Naive B cell (primary cell): ENCODE data around the gene ASPG. TPM values are rescaled to one million over a fixed set of nuclear protein-coding genes. Genes with fewer than 3 reads are reported as not detected.
"Not testable (repeated sequence)": the region's sequence is repeated elsewhere in the genome, so short reads cannot be mapped to it uniquely, and the experiment has no call there.

Experiments
- ATAC-seq, 2 donors: fragments of 150-1000 bp; cut with Tn5 transposase; 2 replicates each; pipeline ENCODE4 v1.10.0; 2021; ENCODE audit warnings: low read depth in 2 of 2, mild to moderate bottlenecking in 2 of 2, moderate library complexity in 2 of 2
- DNase-seq: peaks from one replicate; pipeline ENCODE4 v3.0.0; 2022
- H3K27ac Mint-ChIP-seq, 6 donors: one replicate each; pipeline ENCODE4 v1.8.0; 2020 to 2022; ENCODE audit warnings: mild to moderate bottlenecking in 6 of 6, mixed read lengths in 6 of 6, moderate library complexity in 5 of 6, inconsistent platforms in 2 of 6
- H3K27me3 Mint-ChIP-seq, 3 donors: one replicate each; pipeline ENCODE4 v1.8.0; 2021 to 2022; ENCODE audit warnings: mixed read lengths in 3 of 3, mild to moderate bottlenecking in 1 of 3
- H3K36me3 Mint-ChIP-seq, 2 donors: one replicate each; pipeline ENCODE4 v1.8.0; 2020 to 2022; ENCODE audit warnings: mixed read lengths in 2 of 2, inconsistent platforms in 1 of 2, mild to moderate bottlenecking in 1 of 2
- H3K4me1 Mint-ChIP-seq, 3 donors: one replicate each; pipeline ENCODE4 v1.8.0; 2020 to 2022; ENCODE audit warnings: mixed read lengths in 3 of 3, inconsistent platforms in 1 of 3, mild to moderate bottlenecking in 1 of 3, moderate library complexity in 1 of 3
- H3K4me3 Mint-ChIP-seq, 8 donors: one replicate each; pipeline ENCODE4 v1.8.0; 2020 to 2022; ENCODE audit warnings: mild to moderate bottlenecking in 8 of 8, mixed read lengths in 8 of 8, moderate library complexity in 8 of 8, inconsistent platforms in 2 of 8
- H3K9me3 Mint-ChIP-seq, 7 donors: one replicate each; pipeline ENCODE4 v1.8.0; 2020 to 2022; ENCODE audit warnings: mixed read lengths in 7 of 7, mild to moderate bottlenecking in 5 of 7, inconsistent platforms in 2 of 7, moderate library complexity in 1 of 7
- polyA plus RNA-seq, 6 donors: library from polyadenylated mRNA; unstranded; fragments of 300-500 nt; fragmentation: Illumina TruSeq; gene quantifications; one replicate each; pipeline ENCODE4 v1.2.3, GENCODE V29; 2021; ENCODE audit warnings: low read depth in 6 of 6

ASPG gene
- polyA plus RNA-seq, 6 donors from 2014 or later, result not detected

- Mint-ChIP-seq H3K27me3 (peaks cover 0 to 10% (median 0%) of the 10 kb centered on the region in 3 donors), H3K4me1 (peaks cover 0 to 3% (median 0%) of the 10 kb centered on the region in 3 donors), H3K9me3 (no peaks in the 10 kb centered on the region), H3K4me3 (no peak overlapping the region), H3K27ac (no peak overlapping the region), H3K36me3 (no peaks in the 10 kb centered on the region)
- DNase-seq, result no peak
- ATAC-seq, result no peak
Measured at GRCh38 chr14:104152246-104152575, 66.7 kb downstream of the ASPG start.

DNA sequence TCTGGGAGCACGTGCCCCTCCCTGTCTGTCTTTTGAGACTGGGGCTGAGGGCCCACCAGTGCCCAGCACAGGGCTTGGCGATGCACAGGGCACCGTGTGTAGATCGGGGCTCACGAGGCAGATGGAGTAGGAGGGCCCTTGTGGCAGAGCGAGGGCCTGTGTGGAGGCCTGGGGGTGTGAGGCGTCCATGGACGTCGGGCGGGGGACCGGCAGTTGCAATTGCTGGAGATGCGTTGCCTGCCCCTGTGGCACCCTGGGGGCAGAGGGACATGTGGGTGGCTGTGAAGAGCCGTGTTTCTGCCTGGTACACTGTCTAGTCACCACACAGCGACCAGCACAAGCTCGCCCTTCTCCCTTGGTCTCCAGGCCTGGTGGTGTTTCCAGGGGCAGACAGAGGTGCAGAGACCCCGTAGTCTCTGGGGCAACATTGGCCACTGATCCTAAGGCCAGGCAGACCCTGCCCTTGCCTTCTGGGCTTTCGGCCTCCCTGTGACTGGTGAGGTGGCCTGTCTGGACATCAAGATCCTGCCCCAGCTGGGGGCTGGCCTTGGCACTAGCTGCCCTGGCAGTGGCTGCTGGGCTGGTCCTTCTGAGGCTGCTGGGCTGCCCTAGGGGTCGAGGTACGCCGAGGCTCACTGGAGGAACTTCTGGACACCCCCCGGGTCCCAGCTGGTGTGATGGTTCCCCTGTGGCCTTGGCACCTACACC is 67.3 kb downstream of the ASPG start:
- H3K9me3 Mint-ChIP-seq, result no peaks in the 10 kb centered on the region
- DNase-seq, result no peak
- H3K4me1 Mint-ChIP-seq, result peaks cover 0 to 3% (median 0%) of the 10 kb centered on the region in 3 donors
- no peaks in the 10 kb centered on the region for H3K36me3 Mint-ChIP-seq
- H3K27me3 Mint-ChIP-seq, result peaks cover 0 to 10% (median 0%) of the 10 kb centered on the region in 3 donors
- peak overlapping the region in 1 of 6 donors; percentile 4 for H3K27ac Mint-ChIP-seq
- no peak for ATAC-seq
- no peak overlapping the region for H3K4me3 Mint-ChIP-seq

DNA sequence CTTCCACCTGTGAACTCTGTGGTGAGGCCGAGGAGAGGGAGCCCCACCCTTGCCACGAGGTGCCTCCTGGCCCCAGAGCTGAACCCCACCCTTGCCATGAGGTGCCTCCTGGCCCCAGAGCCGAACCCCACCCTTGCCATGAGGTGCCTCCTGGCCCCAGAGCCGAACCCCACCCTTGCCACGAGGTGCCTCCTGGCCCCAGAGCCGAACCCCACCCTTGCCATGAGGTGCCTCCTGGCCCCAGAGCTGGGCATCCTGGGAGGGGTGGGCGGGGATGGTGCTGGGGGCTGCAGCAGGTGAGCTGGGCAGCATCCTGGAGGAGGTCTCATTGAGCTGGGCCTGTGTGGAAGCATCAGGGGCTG is 67.9 kb downstream of the ASPG start:
- not testable (repeated sequence) for H3K4me1 Mint-ChIP-seq, H3K4me3 Mint-ChIP-seq, H3K27ac Mint-ChIP-seq, H3K36me3 Mint-ChIP-seq, H3K27me3 Mint-ChIP-seq, H3K9me3 Mint-ChIP-seq, DNase-seq, ATAC-seq

GRCh38 chr14:104154246-104154645 is 68.7 kb downstream of the ASPG start:
- H3K27ac Mint-ChIP-seq, result no peak overlapping the region
- H3K9me3 Mint-ChIP-seq, result no peaks in the 10 kb centered on the region
- H3K4me3 Mint-ChIP-seq, result no peak overlapping the region
- peaks cover 0 to 5% (median 0%) of the 10 kb centered on the region in 3 donors for H3K27me3 Mint-ChIP-seq
- ATAC-seq (no peak), DNase-seq (no peak)
- peaks cover 0 to 3% (median 0%) of the 10 kb centered on the region in 3 donors for H3K4me1 Mint-ChIP-seq
- no peaks in the 10 kb centered on the region for H3K36me3 Mint-ChIP-seq

DNA sequence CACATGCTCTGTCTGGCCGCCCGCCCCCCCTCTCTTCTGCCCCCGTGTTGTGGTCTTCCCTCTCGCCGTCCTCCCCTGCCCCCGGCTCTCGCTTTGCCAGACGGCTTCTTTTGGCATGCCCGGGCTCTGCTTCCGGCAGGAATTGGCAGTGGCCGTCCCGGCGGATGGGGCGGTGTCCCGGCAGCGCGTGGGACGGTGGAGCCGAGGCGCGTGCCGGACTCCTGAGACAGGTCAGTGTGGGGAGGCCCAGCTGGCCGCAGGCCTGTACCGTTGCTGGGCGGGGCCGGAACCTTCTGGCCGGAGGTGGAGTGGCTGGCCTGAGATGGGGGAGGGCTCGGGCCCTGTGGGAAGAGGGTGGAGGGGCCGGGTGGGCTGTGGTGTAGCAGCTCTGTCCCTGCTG is 70.0 kb downstream of the ASPG start:
- H3K36me3 Mint-ChIP-seq, result no peaks in the 10 kb centered on the region
- DNase-seq (no peak), ATAC-seq (no peak)
- H3K27ac Mint-ChIP-seq, result no peak overlapping the region
- no peak overlapping the region for H3K4me3 Mint-ChIP-seq
- H3K4me1 Mint-ChIP-seq, result no peaks in the 10 kb centered on the region
- H3K9me3 Mint-ChIP-seq, result no peaks in the 10 kb centered on the region
- peaks cover 0 to under 1% (median 0%) of the 10 kb centered on the region in 3 donors for H3K27me3 Mint-ChIP-seq

GRCh38 chr14:104156142-104156541 is 70.6 kb downstream of the ASPG start:
- Mint-ChIP-seq H3K27ac (no peak overlapping the region), H3K4me1 (no peaks in the 10 kb centered on the region), H3K9me3 (no peaks in the 10 kb centered on the region), H3K27me3 (no peaks in the 10 kb centered on the region), H3K36me3 (no peaks in the 10 kb centered on the region), H3K4me3 (no peak overlapping the region)
- no peak for ATAC-seq
- DNase-seq, result no peak

DNA sequence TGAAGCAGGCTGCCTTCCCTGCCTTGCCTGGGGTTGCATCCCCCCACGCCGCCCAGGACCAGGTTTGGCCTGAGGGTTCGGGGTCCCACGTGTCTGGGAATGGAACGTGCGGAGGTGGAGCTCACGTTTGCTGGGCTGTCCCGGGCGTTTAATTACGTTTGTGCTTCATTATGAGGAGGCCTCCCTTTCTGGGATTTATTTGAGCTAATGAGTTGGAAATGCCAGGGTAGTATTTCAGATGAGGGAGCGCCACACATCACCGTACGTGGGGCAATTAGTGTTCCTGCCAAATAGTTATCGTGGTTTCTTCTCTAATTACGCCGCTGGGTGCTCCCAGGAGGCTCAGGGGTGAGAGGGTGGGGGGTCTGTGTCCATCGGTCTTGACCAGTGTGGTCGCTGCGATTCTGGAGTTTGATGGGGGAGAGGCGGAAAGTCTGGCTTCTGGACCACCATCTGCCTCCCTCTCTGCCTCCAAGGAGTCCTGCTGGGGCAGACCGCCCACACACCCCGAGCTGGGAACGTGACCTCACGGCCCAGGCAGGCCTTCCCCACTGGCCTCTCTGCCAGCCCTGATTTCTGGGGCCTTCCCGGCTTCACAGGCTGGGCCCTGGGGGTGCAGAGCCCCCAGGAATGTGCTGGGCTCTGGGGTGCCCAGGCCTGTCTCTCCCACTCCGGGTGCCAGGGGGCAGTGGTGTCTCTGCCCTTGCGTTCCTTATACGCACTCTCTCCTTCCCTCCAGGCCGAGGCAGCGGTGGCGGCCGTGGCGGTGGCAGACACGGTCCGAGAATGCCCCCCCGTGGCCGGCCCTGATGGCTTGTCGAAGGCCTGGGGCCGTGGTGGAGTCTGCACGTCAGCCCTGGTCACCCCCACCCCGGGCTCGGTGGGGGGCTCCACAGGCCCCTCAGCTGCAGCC is 71.8 kb downstream of the ASPG start:
- DNase-seq, result no peak
- no peak overlapping the region for H3K27ac Mint-ChIP-seq
- H3K4me1 Mint-ChIP-seq, result no peaks in the 10 kb centered on the region
- ATAC-seq, result no peak
- no peaks in the 10 kb centered on the region for H3K36me3 Mint-ChIP-seq
- H3K27me3 Mint-ChIP-seq, result no peaks in the 10 kb centered on the region
- H3K4me3 Mint-ChIP-seq, result no peak overlapping the region
- H3K9me3 Mint-ChIP-seq, result no peaks in the 10 kb centered on the region

DNA sequence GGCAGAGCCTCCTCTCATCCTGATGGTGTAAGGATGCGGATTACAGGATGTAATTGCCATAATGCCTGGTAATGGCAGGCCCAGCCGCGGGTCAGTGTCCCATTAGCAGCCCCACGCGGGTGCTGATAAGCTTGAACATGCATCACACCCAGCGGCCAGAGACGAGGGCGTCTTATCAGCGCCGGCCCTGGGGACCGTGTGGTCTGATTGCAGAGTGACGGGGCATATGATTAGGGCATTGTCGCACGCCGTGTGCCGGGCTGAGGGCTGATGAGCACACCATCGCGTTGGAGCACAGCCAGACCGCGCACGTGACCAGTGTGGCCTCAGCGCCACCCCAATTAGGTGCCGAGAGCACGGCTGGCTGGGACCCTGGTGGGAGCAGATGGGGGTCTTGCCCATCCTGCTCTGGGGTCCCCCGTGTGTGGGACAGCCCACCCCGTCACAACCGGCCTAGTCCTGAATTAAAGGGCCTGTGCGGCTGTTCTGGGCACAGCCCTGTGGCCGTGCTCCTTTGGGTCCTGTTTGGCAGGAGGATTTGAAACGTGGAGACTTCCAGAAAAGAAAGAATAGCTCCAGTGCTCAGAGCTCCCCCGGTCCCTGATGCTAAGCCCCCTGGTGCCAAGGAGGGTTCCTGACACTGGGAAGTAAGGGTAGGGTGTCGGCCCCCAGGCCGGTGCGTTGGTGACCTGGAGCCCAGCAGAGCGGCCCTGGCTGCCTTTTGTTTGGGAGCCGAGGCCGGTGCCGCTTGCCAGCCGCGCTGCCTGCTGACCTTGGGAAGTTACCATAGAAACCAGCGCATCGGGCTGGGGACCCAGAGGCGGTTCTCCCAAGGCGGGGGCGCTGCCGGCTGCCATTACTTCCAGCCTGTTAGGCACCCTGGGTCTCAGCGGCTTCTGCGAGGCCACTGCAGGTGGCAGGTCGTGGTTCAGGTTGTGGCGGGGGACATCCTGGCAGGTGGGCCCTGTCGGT is 73.6 kb downstream of the ASPG start:
- Mint-ChIP-seq H3K36me3 (no peaks in the 10 kb centered on the region), H3K27ac (peak overlapping the region in 1 of 6 donors; percentile 29), H3K4me3 (no peak overlapping the region), H3K9me3 (no peaks in the 10 kb centered on the region), H3K4me1 (no peaks in the 10 kb centered on the region), H3K27me3 (no peaks in the 10 kb centered on the region)
- no peak for DNase-seq
- no peak for ATAC-seq

DNA sequence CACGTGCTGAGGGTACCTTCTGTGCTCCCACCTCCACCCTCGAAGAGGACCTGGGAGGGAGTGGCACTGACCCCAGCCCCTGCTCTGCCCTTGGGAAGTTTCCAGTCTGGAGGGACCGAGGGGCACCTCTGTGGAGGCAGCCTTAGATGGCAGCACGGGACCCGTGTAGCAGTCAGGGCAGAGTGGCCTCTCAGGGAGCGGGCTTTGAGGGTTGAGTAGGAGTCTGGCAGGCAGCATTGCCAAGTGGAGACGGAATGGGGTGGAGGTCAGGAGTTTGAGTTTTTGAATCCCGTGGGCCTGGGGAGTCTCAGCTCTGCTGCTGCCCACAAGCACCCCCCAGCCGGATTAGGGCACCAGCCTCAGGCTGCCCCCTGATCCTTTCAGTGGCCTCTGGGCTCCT is 74.5 kb downstream of the ASPG start:
- H3K4me3 Mint-ChIP-seq, result no peak overlapping the region
- H3K4me1 Mint-ChIP-seq, result no peaks in the 10 kb centered on the region
- no peaks in the 10 kb centered on the region for H3K27me3 Mint-ChIP-seq
- H3K27ac Mint-ChIP-seq, result no peak overlapping the region
- H3K9me3 Mint-ChIP-seq, result no peaks in the 10 kb centered on the region
- no peaks in the 10 kb centered on the region for H3K36me3 Mint-ChIP-seq
- no peak for DNase-seq
- ATAC-seq, result no peak

DNA sequence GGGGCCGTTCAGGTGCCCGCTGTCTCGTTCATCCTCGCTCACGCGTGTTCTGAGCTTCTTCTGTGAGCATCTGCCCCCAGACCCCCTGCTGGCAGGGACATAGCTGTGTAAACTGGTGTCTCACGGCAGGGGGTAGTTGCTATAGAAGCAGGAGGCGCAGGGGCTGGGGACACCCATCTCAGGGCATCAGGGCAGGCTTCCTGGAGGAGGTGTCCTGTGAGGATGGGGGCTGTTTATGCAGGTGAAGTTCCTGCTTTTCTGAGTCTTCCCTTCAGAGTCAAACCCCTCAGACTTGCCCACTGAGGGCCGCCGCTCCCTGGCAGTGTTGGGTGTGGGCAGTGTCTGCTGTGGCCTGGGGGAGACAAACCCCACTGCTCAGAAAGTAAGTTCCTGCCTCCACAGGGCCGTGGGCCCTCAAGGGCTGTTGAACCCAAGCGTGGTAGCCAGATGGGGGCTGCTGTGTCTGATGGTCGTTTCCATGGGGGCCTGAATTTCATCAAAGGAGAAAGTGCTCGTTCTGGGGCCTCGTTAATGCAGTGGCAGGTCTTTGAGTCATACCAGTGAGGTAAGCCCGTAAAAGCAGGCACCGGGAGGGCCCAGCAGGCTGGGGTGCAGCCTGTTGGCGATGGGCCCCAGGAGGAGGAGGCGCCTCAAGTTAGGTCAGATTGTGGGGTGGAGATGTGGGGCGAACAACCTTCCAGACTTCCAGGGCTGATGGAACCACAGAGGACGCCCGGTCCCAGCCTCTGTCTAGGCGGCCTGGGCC is 76.3 kb downstream of the ASPG start:
- no peaks in the 10 kb centered on the region for H3K9me3 Mint-ChIP-seq
- DNase-seq, result no peak
- no peak overlapping the region for H3K4me3 Mint-ChIP-seq
- no peak for ATAC-seq
- H3K4me1 Mint-ChIP-seq, result no peaks in the 10 kb centered on the region
- no peaks in the 10 kb centered on the region for H3K36me3 Mint-ChIP-seq
- H3K27me3 Mint-ChIP-seq, result no peaks in the 10 kb centered on the region
- H3K27ac Mint-ChIP-seq, result no peak overlapping the region

- H3K9me3 Mint-ChIP-seq, result no peaks in the 10 kb centered on the region
- H3K36me3 Mint-ChIP-seq, result no peaks in the 10 kb centered on the region
- DNase-seq, result no peak
- no peak for ATAC-seq
- no peak overlapping the region for H3K4me3 Mint-ChIP-seq
- H3K27ac Mint-ChIP-seq, result no peak overlapping the region
- peaks cover 0 to 3% (median 0%) of the 10 kb centered on the region in 3 donors for H3K4me1 Mint-ChIP-seq
- no peaks in the 10 kb centered on the region for H3K27me3 Mint-ChIP-seq
Measured at GRCh38 chr14:104162495-104162894, 77.0 kb downstream of the ASPG start.

GRCh38 chr14:104163541-104163940 is 78.0 kb downstream of the ASPG start:
- H3K4me3 Mint-ChIP-seq, result no peak overlapping the region
- H3K9me3 Mint-ChIP-seq, result no peaks in the 10 kb centered on the region
- H3K27ac Mint-ChIP-seq, result no peak overlapping the region
- DNase-seq (no peak), ATAC-seq (no peak)
- H3K4me1 Mint-ChIP-seq, result peaks cover 0 to 3% (median 0%) of the 10 kb centered on the region in 3 donors
- no peaks in the 10 kb centered on the region for H3K27me3 Mint-ChIP-seq
- H3K36me3 Mint-ChIP-seq, result no peaks in the 10 kb centered on the region

GRCh38 chr14:104164041-104164440 is 78.5 kb downstream of the ASPG start:
- H3K36me3 Mint-ChIP-seq, result no peaks in the 10 kb centered on the region
- H3K4me3 Mint-ChIP-seq, result no peak overlapping the region
- DNase-seq (no peak), ATAC-seq (no peak)
- H3K27me3 Mint-ChIP-seq, result no peaks in the 10 kb centered on the region
- H3K4me1 Mint-ChIP-seq, result peaks cover 0 to 3% (median 0%) of the 10 kb centered on the region in 3 donors
- H3K9me3 Mint-ChIP-seq, result no peaks in the 10 kb centered on the region
- no peak overlapping the region for H3K27ac Mint-ChIP-seq
